ENCODE data around the gene DHRS7. TPM values are rescaled to one million over a fixed set of nuclear protein-coding genes. Genes with fewer than 3 reads are reported as not detected.

The DHRS7 gene
- total and polyA plus RNA-seq, 2 of the 8 experiments (the other 6 are each of a cell fraction or from before 2014, with no cell fraction given) = 10.8 to 27.5 TPM

DNA sequence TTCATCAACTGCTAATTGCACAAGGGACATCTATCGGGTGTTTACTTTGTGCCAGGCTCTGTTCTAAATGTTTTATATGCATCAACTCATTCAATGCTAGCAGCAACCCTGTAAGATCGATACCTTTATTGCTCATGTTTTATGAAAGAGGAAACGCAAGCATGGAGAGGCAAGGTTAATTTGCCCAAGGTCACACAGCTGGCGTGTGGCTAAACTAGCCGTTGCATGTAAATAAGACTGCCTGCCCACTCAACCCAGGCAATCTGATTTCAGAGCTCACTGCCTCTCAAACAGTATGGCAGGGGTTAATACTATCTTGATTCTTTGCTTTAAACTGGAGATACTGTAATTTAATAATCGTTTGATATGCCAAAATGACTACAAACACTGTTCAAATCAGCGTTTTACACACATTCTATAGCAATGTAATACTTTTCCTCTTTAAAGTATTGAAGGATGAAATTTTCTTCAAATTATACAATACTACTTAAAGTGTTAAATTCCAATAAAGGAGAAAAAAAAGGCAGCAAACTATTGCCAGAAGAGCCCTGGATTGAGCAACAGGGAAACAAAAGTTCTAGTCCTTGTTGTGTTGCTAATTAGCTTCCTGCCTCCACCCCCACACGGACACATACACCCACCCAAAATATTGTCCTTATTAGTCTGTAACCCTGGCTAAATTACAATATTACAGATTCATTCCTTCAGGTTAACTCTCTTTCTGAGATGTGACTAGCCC, 39.1 kb upstream of the DHRS7 start:
- Histone ChIP-seq H3K9me3 (ENCODE audit: insufficient read depth in 2 of 2, low read depth in 1 of 2, low read length in 1 of 2) (no peaks in the 10 kb centered on the region), H2BK12ac (ENCODE audit: low read depth, low read length) (0 out of 2 replicates have a peak overlapping the region, but pooled peaks have one; percentile 2), H2AK5ac (ENCODE audit: low read depth, low read length) (no peak overlapping the region), H2AFZ (ENCODE audit: low read length) (peak overlapping the region; percentile 96), H3K23me2 (ENCODE audit: low read depth, low read length) (peaks cover 2% of the 10 kb centered on the region; the same call in 1 of the 2 replicates), H3K79me1 (ENCODE audit: low read depth, low read length) (no peaks in the 10 kb centered on the region), H3K56ac (replicated peaks; ENCODE audit: insufficient read length, low read depth, low read length) (no peak overlapping the region), H4K5ac (ENCODE audit: insufficient read length, low read depth, low read length) (no peak overlapping the region), H3K27ac (ENCODE audit: low read depth, low read length) (no peak overlapping the region), H3K4ac (replicated peaks; ENCODE audit: insufficient read length, low read depth, low read length) (no peak overlapping the region), H3K4me2 (ENCODE audit: insufficient read depth in 1 of 2, low read depth in 2 of 2, low read length in 2 of 2) (peak overlapping the region; percentile 3 to 53), H2BK20ac (ENCODE audit: low read length) (no peak overlapping the region), H3K23ac (ENCODE audit: insufficient read length) (no peak overlapping the region), H3K4me1 (replicated peaks in 1 of 4; ENCODE audit: control insufficient read depth in 3 of 4, insufficient read depth in 4 of 4, low read length in 3 of 4) (peaks cover 0 to 10% (median 5%) of the 10 kb centered on the region in 4 experiments; a peak in 4 of 7 replicates), H3K14ac (ENCODE audit: insufficient read length) (no peak overlapping the region), H3K79me2 (ENCODE audit: control insufficient read depth in 1 of 2, insufficient read depth in 2 of 2, low read length in 2 of 2) (no peaks in the 10 kb centered on the region), H3K4me3 (ENCODE audit: extremely low read depth in 1 of 4, insufficient read depth in 2 of 4, low read depth in 3 of 4, low read length in 4 of 4) (peak overlapping the region in 1 of 4 experiments; percentile 19; a peak in 1 of 8 replicates), H3K18ac (ENCODE audit: extremely low read depth, low read length) (no peak overlapping the region), H3K36me3 (ENCODE audit: control insufficient read depth in 2 of 4, insufficient read depth in 4 of 4, low read length in 3 of 4) (no peaks in the 10 kb centered on the region), H2BK15ac (ENCODE audit: low read length) (no peak overlapping the region), H4K8ac (ENCODE audit: extremely low read depth, insufficient read depth, low read length) (no peak overlapping the region), H4K91ac (replicated peaks; ENCODE audit: insufficient read length, low read length) (no peak overlapping the region), H2BK5ac (ENCODE audit: low read depth, low read length) (no peak overlapping the region; the same call in 1 of the 2 replicates), H3K27me3 (replicated peaks in 1 of 4; ENCODE audit: control insufficient read depth in 3 of 4, extremely low read depth in 1 of 4, insufficient read depth in 3 of 4, low read length in 3 of 4) (no peaks in the 10 kb centered on the region), H3K9ac (replicated peaks in 1 of 4; ENCODE audit: extremely low read depth in 1 of 4, low read depth in 3 of 4, low read length in 3 of 4) (no peak overlapping the region), H2BK120ac (replicated peaks; ENCODE audit: low read depth, low read length) (no peak overlapping the region), H4K20me1 (replicated peaks in 1 of 2; ENCODE audit: control insufficient read depth in 1 of 2, insufficient read depth in 2 of 2, low read length in 2 of 2) (no peaks in the 10 kb centered on the region)
- TF ChIP-seq CEBPB (IDR thresholded peaks at IDR 0.05; ENCODE audit: low read depth, low read length) (peak; percentile 89), EGR1 (IDR thresholded peaks at IDR 0.05; ENCODE audit: borderline replicate concordance, low read depth, low read length) (peak; percentile 16; the same call in 1 of the 2 replicates), HDAC2 (IDR thresholded peaks at IDR 0.05; ENCODE audit: borderline replicate concordance in 1 of 2, low read depth in 2 of 2, low read length in 2 of 2) (no peak)
- TF ChIP-seq, protein P1, sequence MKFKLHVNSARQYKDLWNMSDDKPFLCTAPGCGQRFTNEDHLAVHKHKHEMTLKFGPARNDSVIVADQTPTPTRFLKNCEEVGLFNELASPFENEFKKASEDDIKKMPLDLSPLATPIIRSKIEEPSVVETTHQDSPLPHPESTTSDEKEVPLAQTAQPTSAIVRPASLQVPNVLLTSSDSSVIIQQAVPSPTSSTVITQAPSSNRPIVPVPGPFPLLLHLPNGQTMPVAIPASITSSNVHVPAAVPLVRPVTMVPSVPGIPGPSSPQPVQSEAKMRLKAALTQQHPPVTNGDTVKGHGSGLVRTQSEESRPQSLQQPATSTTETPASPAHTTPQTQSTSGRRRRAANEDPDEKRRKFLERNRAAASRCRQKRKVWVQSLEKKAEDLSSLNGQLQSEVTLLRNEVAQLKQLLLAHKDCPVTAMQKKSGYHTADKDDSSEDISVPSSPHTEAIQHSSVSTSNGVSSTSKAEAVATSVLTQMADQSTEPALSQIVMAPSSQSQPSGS (IDR thresholded peaks at IDR 0.05; ENCODE audit: low read length) = no peak
- ChIA-PET CTCF (ENCODE audit: partially characterized antibody) (interaction anchor here (1.2 to 1.4 kb wide), 3 partner anchors 11 to 627 kb away, joined by 3 read pairs; no protein-coding TSS in a partner anchor), POLR2A (ENCODE audit: partially characterized antibody) (interaction anchor here (0.7 to 1.5 kb wide), 3 partner anchors 43 to 103 kb away, joined by 3 to 4 read pairs (median 3); partner anchors contain the start of gene PPM1A)
- no peak for DNase-seq (ENCODE audit: low read depth in 1 of 2, low spot score in 2 of 2)
- FAIRE-seq = no peak
- WGBS, 2 experiments (ENCODE audit: extremely low coverage in 1 of 2, insufficient coverage in 1 of 2, insufficient read length in 1 of 2, insufficient replicate concordance in 2 of 2, low coverage in 1 of 2, low lambda C conversion rate in 2 of 2, missing lambda C conversion rate in 1 of 2) = 59% methylated on average over 8 of the region's 8 CpGs; no CpG with 5 or more reads in 1 of the 2 experiments
